ACHN (cell line): ENCODE results near the gene IFT22.
"Not testable (repeated sequence)": the region's sequence is repeated elsewhere in the genome, so short reads cannot be mapped to it uniquely, and the experiment has no call there.

Experiments used
- DNase-seq: peaks from one replicate; pipeline ENCODE4 v3.0.0-alpha.2; 2015
- in situ Hi-C: cut with HindIII; loops from 2 replicates; pipeline ENCODE4 v1.10.0; 2017; ENCODE audit warnings: low sequenced_read_pairs, low pct_ligation_motif_present, low pct_unique_long_range_greater_than_20kb

IFT22 gene

DNA sequence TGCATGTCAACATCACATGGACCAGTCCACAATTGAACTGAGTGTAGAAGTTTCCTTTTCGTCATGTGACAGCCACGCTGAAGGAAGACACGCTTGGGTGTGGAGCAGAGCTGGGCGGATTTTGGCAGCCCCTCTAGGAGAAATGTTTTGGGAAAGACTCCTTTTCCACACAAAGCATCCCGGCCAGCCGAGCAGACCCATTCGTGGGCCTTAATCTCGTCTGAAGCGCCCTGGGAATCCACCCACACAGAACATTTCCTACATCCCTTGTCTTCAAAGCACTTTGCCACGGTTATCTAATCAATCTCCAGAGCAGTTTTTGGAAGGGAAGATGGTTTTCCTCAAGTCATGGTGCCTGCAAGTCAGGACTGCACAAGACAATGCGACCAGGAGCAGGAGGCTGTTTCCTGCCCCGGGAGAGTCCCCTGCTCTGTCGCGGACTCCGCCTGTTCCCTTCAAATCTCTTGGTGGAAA, 8.4 kb upstream of the IFT22 start:
- in situ Hi-C loops: no loop called here
- no peak for DNase-seq

DNA sequence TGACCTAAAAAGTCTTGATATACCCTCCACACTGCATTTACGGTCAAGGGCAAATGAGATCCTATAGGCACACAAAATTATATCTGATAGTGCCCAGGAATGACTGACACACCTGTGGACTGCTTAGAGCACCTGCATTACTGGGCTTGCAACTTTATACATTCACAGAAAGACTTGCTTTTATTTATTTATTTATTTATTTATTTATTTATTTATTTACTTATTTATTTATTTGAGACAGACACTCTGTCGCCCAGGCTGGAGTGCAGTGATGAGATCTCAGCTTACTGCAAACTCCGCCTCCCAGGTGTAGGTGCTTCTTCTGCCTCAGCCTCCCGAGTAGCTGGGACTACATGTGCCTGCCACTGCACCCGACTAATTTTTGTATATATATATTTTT, 6.5 kb upstream of the IFT22 start:
- DNase-seq: no peak
- in situ Hi-C loops: no loop called here

DNA sequence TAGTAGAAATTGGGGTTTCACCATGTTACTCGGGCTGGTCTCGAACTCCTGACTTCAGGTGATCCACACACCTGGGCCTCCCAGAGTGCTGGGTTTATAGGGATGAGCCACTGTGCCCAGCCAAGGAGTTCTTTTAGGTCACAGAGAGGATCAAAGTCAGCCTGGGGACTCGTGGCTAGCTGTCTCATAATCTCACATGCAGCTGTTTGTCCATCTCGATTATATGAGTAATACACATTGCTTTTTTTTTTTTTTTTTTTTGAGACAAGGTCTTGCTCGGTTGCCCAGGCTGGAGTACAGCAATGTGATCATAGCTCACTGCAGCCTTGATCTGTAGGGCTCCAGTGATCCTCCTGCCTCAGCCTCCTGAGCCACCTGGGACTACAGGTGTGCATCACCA, 2.2 kb downstream of the IFT22 start:
- DNase-seq: no peak
- in situ Hi-C loops: no loop called here

DNA sequence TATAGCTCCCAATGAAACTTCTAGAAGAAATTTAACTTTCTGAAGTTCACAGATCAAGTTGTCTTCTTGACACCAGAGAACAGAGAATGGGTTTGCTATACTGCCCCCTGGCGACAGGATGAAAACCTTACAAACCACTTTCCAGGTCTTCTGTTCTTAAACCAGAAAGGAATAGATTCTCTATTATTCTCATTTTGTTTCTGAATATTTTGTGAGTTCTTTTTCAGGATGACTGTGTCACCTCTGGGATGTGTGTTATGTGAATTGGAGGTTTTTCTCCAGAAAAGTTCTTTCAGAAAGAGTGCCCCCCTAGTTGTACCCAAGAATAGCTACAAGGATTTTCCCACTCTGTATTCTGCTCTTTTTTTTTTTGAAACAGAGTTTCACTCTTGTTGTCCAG, 6.3 kb downstream of the IFT22 start:
- in situ Hi-C loops: no loop called here
- peak; percentile 75 for DNase-seq

DNA sequence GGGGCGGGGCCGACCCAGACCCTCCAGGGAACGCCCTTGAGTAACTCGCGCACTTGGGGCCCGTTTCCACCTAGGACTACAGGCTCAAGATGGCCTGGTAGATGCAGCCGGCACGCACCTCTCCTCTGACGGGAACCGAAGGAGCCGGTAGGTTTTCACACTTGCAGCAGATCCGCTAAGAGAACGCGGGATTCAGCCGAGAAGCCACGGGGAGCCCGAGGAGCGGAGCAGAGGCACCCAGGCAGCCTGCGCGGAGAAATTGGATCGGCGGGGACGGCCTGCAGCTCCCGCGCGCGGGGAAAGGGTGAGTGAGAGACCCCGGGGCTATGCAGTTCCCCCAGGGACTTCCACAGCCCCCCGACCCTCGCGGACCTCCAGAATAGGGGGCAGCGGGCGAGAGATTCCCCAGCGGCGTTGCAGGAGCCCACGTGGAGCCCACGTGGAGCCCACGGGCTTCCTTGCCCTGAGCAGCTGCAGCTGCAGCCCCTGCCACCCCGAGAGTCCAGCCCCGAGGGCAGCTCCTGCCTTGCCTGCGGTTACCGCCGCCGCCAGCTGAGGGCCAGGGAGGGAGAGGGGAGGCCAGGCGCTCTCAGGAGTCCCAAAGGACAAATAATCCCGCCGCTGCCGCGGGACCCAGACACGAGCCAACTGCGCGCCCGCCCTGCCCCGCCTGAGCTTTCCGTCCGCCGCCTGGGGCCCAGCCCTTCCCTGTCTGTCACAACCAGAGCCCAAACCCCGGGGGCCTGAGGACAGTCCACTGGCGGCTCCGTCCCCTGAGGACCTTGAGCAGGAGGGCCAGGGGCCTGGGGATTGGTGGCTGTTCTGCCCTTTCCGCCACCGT, 13.1 kb downstream of the IFT22 start:
- in situ Hi-C loops: no loop called here
- DNase-seq: peak; percentile 88

DNA sequence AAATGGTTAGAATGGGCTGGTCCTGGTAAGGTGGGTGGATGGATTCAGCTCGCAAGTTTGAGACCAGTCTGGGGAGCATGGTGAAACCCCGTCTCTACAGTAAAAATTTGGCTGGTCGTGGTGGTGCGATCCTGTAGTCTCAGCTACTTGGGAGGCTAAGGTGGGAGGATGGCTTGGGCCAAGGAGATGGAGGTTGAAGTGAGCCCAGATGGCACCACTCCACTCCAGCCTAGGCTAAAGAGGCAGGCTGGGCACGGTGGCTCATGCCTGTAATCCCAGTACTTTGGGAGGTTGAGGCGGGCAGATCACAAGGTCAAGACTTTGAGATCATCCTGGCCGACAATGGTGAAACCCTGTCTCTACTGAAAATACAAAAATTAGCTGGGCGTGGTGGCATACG, 15.3 kb downstream of the IFT22 start:
- in situ Hi-C loops: no loop called here
- DNase-seq: no peak

DNA sequence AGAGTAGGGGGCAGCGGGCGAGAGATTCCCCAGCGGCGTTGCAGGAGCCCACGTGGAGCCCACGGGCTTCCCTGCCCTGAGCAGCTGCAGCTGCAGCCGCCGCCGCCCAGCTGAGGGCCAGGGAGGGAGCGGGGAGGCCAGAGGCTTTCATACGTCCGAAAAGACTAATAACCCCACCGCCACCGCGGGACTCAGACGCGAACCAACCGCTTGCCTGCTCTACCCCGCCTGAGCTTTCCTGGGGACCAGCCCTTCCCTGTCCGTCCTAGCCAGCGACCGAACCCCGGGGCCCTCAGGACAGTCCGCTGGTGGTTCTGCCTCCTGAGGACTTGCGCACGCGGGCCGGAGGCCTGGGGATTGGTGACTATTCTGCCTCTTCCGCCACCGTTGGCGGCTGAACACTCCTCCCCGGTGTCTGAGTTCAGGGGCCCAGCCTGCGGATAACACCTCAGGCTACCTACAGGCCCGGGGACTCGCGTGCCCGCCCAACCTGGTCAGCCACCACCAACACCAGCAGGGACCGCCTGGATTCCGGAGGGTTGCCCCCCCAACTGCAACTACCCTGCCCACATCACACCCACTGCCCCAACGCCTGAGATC, 18.4 kb downstream of the IFT22 start:
- in situ Hi-C loops: no loop called here
- no peak for DNase-seq

DNA sequence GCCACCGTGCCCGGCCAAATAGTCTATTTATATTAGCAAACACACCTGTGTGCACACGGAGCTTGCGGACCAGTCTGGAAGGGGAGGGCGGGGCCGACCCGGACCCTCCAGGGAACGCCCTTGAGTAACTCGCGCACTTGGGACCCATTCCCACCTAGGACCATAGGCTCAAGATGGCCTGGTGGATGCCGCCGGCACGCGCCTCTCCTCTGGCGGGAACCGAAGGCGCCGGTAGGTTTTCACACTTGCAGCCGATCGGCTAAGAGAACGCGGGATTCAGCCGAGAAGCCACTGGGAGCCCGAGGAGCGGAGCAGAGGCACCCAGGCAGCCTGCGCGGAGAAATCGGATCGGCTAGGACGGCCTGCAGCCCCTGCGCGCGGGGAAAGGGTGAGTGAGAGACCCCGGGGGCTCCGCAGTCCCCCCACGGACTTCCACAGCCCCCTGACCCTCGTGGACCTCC, 18.9 kb downstream of the IFT22 start:
- DNase-seq: no peak
- in situ Hi-C loops: no loop called here

DNA sequence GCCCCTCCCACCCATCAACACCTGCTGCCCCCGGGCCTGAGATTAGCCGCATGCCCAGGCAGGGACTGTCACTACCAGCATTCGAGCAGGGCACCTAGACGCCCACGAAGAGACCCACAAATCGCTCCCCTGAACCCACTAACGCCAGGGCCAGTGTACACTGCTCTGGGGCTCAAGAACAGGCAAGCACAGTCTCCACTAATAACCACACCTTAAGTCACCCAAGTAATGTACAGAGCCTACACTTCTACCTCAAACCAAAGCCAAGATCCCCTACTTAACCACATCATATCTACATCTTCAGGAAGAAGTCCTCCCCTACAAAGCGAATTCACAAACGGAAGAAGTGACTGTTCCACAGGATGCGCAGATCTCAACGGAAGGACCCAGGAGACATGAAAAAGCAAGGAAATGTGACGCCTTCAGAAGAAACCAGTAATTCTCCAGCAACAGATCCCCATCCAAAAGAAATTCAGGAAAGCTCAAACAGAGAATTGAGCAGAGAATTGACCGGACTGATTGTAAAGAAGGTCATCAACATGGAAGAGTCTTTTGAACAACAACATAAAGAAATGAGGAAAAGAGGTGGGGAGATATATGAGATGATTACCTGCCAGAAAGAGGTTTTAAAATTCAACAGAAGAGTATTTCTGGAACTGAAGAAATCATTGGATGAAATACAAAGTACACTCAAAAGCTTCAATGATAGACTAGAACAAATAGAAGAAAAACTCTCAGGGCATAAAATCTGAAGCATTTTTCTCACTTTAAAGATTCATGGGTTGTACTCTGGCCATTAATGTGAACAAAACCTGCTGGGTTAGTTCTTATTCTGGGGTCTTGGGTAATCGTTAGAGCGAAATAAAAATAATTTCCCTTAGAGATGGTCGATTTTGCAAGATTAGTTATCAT, 20.9 kb downstream of the IFT22 start:
- no peak for DNase-seq
- in situ Hi-C loops: no loop called here

DNA sequence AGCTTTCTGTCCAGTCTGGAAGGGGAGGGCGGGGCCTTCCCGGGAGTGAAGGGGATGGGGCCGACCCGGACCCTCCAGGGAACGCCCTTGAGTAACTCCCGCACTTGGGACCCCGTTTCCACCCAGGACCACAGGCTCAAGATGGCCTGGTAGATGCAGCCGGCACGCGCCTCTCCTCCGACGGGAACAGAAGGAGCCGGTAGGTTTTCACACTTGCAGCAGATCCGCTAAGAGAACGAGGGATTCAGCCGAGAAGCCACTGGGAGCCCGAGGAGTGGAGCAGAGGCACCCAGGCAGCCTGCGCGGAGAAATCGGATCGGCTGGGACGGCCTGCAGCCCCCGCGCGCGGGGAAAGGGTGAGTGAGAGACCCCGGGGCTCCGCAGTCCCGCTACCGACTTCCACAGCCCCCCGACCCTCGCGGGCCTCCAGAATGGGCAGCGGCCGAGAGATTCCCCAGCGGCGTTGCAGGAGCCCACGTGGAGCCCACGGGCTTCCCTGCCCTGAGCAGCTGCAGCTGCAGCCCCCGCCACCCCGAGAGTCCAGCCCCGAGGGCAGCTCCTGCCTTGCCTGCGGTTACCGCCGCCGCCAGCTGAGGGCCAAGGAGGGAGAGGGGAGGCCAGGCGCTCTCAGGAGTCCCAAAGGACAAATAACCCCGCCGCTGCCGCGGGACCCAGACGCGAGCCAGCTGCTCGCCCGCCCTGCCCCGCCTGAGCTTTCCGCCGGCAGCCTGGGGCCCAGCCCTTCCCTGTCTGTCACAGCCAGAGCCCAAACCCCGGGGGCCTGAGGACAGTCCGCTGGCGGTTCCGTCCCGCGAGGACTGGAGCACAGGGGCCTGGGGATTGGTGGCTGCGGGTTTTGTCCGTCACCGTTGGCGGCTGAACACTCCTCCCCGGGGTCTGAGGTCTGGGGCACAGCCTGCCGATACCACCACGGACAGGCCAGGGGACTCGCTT, 21.8 kb downstream of the IFT22 start:
- in situ Hi-C loops: no loop called here
- DNase-seq: no peak

DNA sequence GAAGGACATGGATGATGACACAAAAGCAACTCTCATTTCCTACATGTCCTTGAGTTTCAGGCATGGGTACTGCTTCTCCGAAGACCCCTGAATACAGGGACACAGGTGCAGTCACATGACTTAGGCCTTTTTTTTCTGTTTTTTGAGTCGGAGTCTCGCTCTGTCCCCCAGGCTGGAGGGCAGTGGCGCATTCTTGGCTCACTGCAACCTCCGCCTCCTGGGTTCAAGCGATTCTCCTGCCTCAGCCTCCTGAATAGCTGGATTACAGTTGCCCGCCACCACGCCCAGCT, 26.8 kb downstream of the IFT22 start:
- DNase-seq: no peak
- in situ Hi-C loops: no loop called here

DNA sequence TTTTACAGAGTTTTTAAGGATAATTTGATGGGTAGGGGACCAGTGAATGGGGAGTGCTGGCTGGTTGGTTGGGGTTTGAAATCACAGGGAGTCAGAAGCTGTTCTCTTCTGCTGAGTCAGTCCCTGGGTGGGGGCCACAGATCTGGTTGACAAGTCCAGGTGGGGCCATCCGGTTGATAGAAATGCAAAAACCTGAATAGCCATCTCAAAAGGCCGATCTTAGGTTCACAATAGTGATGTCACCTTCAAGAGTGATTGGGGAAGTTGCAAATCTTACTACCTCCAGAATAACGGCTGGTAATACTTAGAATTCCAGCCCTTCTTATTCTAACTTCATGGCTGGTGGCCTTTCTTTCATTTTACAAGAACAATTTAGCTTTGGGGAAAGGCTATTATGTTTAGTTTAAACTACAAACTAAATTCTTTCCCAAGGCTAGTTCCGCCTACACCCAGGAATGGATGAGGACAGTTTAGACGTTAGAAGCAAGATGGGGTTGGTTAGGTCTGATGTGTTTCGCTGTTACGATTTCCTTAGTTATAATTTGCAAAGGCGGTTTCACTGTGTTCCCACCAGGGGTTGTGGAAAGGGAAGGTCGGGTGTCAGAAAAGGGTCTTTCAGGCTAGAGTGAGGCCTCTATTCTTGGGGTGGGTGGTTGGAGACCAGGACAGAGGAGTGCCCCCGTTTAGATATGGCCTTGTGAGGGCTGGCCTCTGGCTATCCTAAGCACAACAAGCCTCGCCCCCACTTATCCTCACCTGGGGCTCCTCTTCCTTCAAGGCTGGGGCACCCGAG, 27.4 kb downstream of the IFT22 start:
- in situ Hi-C loops: no loop called here
- no peak for DNase-seq

DNA sequence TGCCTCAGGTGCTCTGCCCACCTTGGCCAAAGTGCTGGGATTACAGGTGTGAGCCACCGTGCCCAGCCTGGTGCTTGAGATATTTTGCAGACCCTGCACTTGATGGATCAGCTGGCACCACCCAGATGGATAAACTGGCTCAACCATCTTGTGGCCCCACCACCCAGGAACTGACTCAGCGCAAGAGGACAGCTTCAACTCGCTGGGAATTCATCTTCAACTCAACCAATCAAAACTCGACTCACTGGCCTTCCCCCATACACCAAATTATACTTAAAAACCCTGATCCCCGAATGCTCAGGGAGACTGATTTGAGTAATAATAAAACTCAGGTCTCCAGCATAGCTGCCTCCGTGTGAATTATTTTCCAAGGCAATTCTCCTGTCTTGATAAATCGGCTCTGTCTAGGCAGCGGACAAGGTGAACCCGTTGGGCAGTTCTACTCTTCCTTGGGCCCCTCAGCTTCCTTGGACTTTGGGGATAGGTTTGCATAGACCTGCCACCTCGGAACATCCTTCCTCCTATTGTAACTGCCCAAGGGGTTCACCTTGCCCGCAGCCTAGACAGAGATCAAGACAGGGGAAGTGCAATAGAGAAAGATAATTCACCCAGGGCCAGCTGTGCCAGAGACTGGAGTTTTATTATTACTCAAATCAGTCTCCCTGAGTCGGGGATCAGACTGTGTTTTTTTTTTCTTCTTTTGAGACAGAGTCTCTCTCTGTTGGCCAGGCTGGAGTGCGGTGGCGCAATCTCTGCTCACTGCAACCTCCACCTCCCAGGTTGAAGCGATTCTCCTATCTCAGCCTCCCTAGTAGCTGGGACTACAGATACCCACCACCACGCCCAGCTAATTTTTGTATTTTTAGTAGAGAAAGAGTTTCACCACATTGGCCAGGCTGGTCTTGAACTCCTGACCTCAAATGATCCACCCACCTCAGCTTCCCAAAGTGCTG, 28.3 kb downstream of the IFT22 start:
- DNase-seq, in situ Hi-C loops: not testable (repeated sequence)

DNA sequence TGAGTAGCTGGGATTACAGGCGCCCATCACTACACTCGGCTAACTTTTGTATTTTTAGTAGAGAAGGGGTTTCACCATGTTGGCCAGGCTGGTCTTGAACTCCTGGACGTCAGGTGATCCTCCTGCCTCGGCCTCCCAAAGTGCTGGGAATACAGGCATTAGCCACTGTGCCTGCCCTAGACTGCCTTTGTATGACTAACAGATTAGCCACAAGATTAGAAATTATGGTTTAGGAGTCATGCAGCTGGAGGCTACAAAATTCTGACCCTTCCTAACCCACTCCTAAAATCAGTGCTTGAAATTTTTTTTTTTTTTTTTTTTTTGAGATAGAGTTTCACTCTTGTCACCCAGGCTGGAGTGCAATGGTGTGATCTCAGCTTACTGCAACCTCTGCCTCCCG, 29.0 kb downstream of the IFT22 start:
- in situ Hi-C loops, DNase-seq: not testable (repeated sequence)

DNA sequence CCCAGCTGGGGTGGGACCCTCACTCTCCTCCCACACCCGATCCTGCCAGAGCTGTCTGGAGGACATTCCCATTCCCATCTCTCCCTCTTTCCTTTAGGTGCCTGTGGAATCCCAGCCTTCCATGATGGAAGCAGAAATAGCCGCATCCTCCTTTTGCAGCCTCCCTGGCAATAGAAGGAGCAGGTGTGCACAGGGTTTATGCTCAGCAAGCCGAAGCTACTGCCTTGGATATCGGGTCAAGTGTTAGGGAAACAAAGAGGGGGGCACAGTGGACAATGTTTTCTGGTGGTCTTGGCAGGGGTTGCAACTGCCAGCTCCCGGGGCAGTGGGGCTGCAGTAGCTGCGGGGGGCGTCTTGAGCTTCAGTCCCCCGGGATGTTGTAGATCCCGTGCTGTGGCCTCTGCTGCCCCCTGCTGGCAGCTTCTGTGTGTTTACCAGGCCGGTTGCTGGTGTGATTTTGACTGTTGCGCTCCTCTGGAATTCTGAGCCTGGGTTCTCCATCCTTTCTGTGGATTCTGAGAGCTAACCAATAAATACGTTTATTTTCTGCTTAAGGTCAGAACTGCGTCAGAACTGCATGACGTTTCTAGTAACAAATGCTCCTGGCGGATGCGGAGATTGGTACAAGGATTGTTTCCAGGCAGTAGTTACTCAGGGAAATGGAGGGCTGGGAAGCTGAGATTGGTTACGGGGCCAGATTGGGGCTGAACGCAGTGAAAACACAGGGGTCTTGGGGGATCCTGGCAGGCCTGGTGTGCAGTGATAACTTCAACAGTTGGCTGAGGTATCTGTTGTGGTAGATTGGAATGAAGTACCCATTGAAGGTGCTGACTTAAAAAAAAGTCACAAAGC, 31.2 kb downstream of the IFT22 start:
- in situ Hi-C loops: not testable (repeated sequence)
- DNase-seq: peak; percentile 40

DNA sequence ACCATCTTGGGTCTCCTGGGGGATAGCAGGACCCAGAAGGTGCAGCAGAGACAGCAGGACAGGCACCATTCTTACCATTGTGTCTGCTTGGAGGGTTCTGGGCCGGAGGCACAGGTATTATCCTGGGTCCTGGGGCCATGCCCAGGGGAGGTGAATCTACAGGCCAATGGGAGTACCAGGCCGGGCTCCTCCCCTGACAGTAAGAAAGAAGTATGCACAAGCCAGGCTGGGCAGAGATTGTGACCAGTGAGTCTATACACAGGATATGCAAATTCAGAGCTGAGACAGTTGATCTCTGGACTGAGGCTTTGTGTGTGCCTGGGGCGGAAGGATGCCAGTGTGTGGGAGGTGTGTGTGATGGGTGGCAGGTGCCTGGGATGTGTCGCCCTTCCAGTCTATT, 31.9 kb downstream of the IFT22 start:
- DNase-seq: not testable (repeated sequence)

More for the DNA sequence above, 31.9 kb downstream of the IFT22 start:
- in situ Hi-C loops: not testable (repeated sequence)
